ENCODE measurements around the gene DND1.
A peak's percentile ranks its signal among the peaks of the same experiment; 100 is the strongest.
"Not testable (repeated sequence)": the region's sequence is repeated elsewhere in the genome, so short reads cannot be mapped to it uniquely, and the experiment has no call there.

The DND1 gene

DNA sequence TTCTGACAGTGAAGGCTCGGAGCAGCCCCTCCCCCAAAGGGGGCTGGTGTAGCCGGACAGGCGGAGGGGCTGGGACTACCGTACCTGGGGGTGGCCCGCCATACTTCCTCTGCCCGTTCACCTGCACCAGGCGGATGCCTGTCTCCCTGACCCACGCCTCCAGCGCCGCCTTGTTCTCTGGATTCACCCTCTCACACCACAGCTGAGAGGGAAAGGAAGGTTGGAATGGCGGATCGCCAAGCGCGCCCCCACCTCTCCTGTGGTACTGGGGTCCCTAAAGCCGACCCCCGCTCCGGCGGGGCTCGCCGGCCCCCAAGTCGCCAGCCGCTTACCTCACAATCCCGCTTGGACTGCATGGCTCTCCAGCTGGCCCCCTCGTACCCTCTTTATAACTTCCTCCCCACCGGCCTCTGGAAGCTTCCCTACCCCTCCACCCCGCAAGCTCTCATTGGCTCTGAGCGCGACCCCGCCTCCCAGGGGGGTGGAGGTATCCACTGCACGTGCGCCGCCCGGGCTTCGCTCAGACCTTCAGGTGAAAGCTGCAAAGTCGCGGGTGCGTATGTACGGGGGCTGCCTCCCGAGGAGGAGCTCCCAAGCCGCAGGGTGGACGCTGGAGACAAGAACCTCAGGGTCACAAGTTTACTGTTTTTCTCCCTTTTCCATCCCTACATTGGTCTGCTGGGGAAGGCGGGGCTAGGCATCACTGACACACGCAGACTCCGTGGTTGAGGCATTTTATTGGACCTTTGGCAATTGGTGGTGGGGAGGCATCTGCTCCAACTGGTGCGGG, at the start of gene DND1:
TSS of gene DND1 (minus strand) at position 390 of the 790 bp plus-strand sequence. CDS start at position 356, 34 bp downstream.
- DNase-seq (ENCODE audit: low read depth) = no peak

DNA sequence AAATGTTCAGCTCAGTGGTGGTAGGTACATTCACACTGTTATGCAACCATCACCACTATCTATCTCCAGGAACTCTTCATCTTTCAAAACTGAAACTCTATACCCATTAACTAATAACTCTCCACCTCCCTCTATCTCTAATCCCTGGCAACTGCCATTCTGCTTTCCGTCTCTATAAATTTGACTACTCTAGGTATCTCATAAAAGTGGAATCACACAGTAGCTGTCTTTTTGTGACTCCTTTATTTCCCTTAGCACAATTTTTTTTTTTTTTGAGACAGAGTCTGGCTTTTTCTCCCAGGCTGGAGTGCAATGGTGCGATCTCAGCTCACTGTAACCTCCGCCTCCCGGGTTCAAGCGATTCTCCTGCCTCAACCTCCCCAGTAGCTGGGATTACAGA, 48.0 kb upstream of the DND1 start:
- not testable (repeated sequence) for DNase-seq (ENCODE audit: low read depth)

- not testable (repeated sequence) for DNase-seq (ENCODE audit: low read depth)
Measured at GRCh38 chr5:140720738-140721137, 47.4 kb upstream of the DND1 start.

DNA sequence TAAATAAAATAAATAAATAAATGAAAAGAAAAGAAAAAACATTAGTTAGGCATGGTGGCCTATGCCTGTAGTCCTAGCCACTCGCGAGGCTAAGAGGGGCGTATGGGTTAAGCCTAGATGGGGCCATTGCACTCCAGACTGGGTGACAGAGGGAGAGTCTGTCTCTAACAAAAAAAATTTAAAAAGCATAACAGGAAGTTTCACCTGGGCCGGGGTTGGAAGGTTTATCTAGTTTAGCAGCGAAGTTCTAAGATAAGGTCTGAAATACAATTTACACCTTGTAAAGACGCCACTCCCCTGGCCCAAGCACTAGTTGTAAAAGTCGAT, 44.9 kb upstream of the DND1 start:
- no peak for DNase-seq (ENCODE audit: low read depth)

GRCh38 chr5:140716238-140716637, 42.9 kb upstream of the DND1 start:
- not testable (repeated sequence) for DNase-seq (ENCODE audit: low read depth)

- no peak for DNase-seq (ENCODE audit: low read depth)
Measured at GRCh38 chr5:140713562-140714094, 40.3 kb upstream of the DND1 start.

- DNase-seq (ENCODE audit: low read depth) = no peak
Measured at GRCh38 chr5:140711794-140712193, 38.4 kb upstream of the DND1 start.

GRCh38 chr5:140710899-140711552, 37.6 kb upstream of the DND1 start:
- peak; percentile 87 for DNase-seq (ENCODE audit: low read depth)

- not testable (repeated sequence) for DNase-seq (ENCODE audit: low read depth)
Measured at GRCh38 chr5:140708787-140709186, 35.4 kb upstream of the DND1 start.

DNA sequence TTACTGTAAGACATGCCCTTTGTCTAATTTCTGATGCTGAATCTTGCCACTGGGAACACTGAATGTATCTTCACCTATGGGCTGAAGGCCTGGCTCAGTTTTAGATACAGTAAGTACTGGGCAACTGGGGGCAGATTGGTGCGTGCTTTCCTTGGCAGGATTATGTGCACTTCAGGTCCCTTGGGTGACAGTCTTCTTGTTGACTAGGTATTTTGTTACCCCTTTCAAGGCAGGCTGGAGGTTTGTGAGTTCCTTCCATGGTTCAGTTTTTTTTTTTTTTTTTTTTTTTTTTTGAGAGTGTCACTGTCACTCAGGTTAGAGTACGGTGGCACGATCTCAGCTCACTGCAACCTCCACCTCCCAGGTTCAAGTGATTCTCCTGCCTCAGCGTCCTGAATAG, 34.4 kb upstream of the DND1 start:
- DNase-seq (ENCODE audit: low read depth) = no peak

- DNase-seq (ENCODE audit: low read depth) = peak; percentile 90
Measured at GRCh38 chr5:140700177-140701144, 27.1 kb upstream of the DND1 start, which contains the start of gene ZMAT2. Gene ZMAT2 (plus strand): TSS chr5:140700447. CDS start chr5:140700461, 14 bp downstream.

GRCh38 chr5:140696891-140697492, 23.6 kb upstream of the DND1 start:
- no peak for DNase-seq (ENCODE audit: low read depth)

- DNase-seq (ENCODE audit: low read depth) = no peak
Measured at GRCh38 chr5:140694276-140694675, 20.9 kb upstream of the DND1 start.

GRCh38 chr5:140690941-140691924, 17.9 kb upstream of the DND1 start, which contains the start of the genes HARS1 and HARS2:
Gene HARS1 (minus strand): TSS chr5:140691370. CDS start chr5:140691304, 66 bp downstream.
Gene HARS2 (plus strand): TSS chr5:140691455. CDS start chr5:140691649, 194 bp downstream.
- DNase-seq (ENCODE audit: low read depth) = peak; percentile 72

GRCh38 chr5:140690376-140690932, 17.1 kb upstream of the DND1 start:
- no peak for DNase-seq (ENCODE audit: low read depth)

DNA sequence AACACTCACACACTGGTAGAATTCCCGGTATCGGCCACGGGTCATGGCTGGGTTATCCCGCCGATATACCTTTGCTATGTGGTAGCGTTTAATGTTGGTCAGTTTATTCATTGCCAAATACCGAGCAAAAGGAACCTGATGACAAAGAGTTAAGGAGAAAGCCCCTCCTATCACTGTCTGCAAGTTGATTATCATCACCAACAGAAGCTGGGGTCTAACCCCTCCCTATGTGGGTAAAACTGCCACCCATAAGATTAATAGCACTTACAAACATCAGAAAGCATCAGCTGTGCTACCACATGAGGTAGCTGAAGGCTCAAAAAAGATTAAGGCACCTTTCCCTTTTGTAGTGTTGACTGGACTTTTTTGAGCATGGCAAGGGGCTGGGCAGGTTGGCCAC, 5.6 kb upstream of the DND1 start:
- no peak for DNase-seq (ENCODE audit: low read depth)

- no peak for DNase-seq (ENCODE audit: low read depth)
Measured at GRCh38 chr5:140677947-140678346, 4.6 kb upstream of the DND1 start.

DNA sequence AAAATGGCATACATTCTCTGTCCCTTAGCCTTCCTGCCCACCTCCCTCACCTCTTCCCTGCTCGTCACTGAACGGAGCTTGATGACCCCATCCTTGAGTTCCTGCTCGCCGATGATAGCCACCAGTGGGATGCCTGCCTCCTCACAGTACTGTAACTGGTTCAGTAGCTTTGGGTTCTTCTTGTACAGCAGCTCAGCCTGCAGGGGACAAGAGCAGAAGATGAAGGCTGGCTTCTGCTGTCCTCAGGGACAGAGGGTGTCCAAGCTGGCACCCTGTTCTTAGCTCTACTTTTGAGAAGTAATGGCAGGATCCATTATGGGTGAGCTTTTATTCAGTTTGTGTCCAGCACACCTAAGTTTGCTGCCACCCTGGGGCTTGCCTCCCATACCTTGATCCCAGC, 1.3 kb upstream of the DND1 start:
- no peak for DNase-seq (ENCODE audit: low read depth)

DNA sequence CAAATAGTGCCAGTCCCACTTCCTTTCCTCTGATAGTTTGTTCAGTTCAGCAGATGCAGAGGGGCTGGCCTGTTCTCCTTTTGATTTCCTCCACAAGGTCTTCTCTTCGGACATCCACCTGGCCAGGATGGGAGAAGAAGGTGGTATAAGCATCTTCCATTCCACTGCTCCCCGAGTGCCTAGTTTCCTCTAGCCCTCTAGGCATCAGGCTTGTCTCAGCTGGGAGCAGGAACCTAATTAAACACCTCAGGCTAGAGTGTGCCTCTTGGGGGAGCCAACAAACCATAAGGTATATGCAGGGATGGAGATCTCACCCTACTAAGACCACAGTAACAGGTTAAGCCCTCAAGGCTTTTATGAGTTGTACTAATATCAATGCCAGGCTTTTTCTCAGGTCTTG, 835 bp upstream of the DND1 start:
- DNase-seq (ENCODE audit: low read depth) = no peak

Measured in stimulated activated CD4-positive, alpha-beta T cell treated with anti-CD3 and anti-CD28 coated beads, Interleukin-2, amount 100 ng/mL, for 4 hours (primary cell).